PFSK-1 (cell line): ENCODE measurements around the gene ZFPM1.

Experiments used
- FOXP2 ChIP-seq: optimal IDR thresholded peaks from 2 replicates; pipeline ENCODE3; 2011; ENCODE audit warnings: borderline replicate concordance, control low read depth, inconsistent platforms; ENCODE audit not compliant: insufficient read depth; ENCODE audit errors: extremely low read length, extremely low read depth
- POLR2AphosphoS5 ChIP-seq: IDR thresholded peaks from 2 replicates; pipeline ENCODE4 v1.6.1; 2012; ENCODE audit warnings: low read depth, mild to moderate bottlenecking, control low read depth, low read length, moderate library complexity
- SIN3A ChIP-seq: IDR thresholded peaks from 2 replicates; pipeline ENCODE4 v1.6.1; 2012; ENCODE audit warnings: mild to moderate bottlenecking, low read length, moderate library complexity, borderline replicate concordance; ENCODE audit not compliant: insufficient read depth
- TAF1 ChIP-seq: IDR thresholded peaks from 2 replicates; pipeline ENCODE4 v1.6.1; 2012; ENCODE audit warnings: low read length, control low read depth, borderline replicate concordance; ENCODE audit not compliant: insufficient read depth
- TF ChIP-seq, protein P1 (sequence below), 2 experiments: IDR thresholded peaks; 2 replicates each; pipeline versions ENCODE4 v1.6.1 to v1.8.0; 2011 to 2012; ENCODE audit warnings: low read depth in 2 of 2, low read length in 2 of 2, control low read depth in 1 of 2, inconsistent platforms in 1 of 2, mild to moderate bottlenecking in 1 of 2, moderate library complexity in 1 of 2; ENCODE audit not compliant: insufficient read depth in 1 of 2

Gene ZFPM1

DNA sequence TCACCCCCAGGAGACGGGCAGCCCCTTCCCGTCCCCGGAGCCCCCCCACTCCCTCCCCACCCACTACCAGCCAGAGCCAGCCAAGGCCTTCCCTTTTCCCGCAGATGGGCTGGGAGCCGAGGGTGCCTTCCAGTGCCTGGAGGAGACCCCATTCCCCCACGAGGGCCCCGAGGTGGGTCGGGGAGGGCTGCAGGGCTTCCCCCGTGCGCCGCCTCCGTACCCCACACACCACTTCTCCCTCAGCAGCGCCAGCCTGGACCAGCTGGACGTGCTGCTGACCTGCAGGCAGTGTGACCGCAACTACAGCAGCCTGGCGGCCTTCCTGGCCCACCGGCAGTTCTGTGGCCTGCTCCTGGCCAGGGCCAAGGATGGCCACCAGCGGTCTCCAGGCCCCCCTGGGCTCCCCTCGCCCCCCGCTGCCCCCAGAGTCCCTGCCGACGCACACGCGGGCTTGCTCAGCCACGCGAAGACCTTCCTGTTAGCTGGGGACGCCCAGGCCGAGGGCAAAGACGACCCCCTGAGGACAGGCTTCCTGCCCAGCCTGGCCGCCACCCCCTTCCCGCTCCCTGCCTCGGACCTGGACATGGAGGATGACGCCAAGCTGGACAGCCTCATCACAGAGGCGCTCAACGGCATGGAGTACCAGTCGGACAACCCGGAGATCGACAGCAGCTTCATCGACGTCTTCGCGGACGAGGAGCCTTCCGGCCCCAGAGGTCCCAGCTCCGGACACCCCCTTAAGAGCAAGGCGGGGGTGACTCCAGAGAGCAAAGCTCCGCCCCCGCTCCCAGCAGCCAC is 23.5 kb upstream of the ZFPM1 start:
- no peak for TF ChIP-seq TAF1
- TF ChIP-seq POLR2AphosphoS5: no peak
- TF ChIP-seq, protein P1, sequence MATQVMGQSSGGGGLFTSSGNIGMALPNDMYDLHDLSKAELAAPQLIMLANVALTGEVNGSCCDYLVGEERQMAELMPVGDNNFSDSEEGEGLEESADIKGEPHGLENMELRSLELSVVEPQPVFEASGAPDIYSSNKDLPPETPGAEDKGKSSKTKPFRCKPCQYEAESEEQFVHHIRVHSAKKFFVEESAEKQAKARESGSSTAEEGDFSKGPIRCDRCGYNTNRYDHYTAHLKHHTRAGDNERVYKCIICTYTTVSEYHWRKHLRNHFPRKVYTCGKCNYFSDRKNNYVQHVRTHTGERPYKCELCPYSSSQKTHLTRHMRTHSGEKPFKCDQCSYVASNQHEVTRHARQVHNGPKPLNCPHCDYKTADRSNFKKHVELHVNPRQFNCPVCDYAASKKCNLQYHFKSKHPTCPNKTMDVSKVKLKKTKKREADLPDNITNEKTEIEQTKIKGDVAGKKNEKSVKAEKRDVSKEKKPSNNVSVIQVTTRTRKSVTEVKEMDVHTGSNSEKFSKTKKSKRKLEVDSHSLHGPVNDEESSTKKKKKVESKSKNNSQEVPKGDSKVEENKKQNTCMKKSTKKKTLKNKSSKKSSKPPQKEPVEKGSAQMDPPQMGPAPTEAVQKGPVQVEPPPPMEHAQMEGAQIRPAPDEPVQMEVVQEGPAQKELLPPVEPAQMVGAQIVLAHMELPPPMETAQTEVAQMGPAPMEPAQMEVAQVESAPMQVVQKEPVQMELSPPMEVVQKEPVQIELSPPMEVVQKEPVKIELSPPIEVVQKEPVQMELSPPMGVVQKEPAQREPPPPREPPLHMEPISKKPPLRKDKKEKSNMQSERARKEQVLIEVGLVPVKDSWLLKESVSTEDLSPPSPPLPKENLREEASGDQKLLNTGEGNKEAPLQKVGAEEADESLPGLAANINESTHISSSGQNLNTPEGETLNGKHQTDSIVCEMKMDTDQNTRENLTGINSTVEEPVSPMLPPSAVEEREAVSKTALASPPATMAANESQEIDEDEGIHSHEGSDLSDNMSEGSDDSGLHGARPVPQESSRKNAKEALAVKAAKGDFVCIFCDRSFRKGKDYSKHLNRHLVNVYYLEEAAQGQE (IDR thresholded peaks at IDR 0.05; ENCODE audit: insufficient read depth in 1 of 2, low read depth in 2 of 2, low read length in 2 of 2): no peak
- TF ChIP-seq SIN3A: no peak
- TF ChIP-seq FOXP2: no peak

DNA sequence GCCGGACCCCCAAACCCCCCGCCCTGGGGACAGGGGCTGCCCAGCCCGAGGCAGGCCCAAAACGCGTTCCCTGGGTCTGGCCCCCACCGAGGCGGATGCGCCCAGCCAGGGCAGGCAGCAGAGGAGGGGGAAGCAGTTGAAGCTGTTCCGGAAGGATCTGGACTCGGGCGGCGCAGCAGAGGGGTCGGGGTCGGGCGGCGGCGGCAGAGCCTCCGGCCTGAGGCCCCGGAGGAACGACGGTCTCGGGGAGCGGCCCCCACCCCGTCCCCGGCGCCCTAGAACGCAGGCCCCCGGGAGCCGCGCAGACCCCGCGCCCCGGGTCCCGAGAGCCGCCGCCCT is 22.9 kb upstream of the ZFPM1 start:
- TF ChIP-seq, protein P1 (IDR thresholded peaks at IDR 0.05; ENCODE audit: insufficient read depth in 1 of 2, low read depth in 2 of 2, low read length in 2 of 2): no peak
- TF ChIP-seq POLR2AphosphoS5: no peak
- no peak for TF ChIP-seq FOXP2
- no peak for TF ChIP-seq TAF1
- TF ChIP-seq SIN3A: no peak

DNA sequence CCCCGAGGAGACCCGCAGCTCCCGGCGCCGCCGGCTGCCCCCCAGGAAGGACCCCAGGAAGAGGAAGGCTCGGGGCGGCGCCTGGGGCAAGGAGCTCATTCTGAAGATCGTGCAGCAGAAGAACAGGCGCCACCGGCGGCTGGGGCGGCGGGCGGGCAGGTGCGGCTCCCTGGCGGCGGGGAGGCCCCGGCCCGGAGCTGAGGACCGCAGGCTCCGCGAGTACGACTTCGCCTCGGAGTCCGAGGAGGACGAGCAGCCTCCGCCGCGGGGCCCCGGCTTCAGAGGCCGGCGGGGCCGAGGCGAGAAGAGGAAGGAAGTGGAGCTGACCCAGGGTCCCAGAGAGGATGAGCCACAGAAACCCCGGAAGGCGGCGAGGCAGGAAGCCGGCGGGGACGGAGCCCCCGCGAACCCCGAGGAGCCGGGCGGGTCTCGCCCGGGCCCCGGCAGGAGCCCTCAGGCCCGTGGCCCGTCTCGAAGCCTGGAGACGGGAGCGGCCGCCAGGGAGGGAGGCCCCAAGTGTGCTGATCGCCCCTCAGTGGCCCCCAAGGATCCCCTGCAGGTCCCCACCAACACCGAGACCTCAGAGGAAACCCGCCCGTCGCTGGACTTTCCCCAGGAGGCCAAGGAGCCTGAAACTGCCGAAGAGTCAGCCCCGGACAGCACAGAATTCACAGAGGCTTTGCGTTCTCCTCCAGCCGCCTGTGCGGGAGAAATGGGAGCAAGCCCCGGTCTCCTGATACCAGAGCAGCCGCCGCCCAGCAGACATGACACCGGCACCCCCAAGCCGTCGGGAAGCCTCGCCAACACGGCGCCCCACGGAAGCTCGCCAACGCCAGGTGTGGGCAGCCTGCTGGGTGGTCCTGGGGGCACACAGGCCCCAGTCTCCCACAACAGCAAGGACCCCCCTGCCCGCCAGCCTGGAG is 22.3 kb upstream of the ZFPM1 start:
- no peak for TF ChIP-seq FOXP2
- TF ChIP-seq TAF1: no peak
- TF ChIP-seq, protein P1 (IDR thresholded peaks at IDR 0.05; ENCODE audit: insufficient read depth in 1 of 2, low read depth in 2 of 2, low read length in 2 of 2): no peak
- no peak for TF ChIP-seq SIN3A
- no peak for TF ChIP-seq POLR2AphosphoS5

DNA sequence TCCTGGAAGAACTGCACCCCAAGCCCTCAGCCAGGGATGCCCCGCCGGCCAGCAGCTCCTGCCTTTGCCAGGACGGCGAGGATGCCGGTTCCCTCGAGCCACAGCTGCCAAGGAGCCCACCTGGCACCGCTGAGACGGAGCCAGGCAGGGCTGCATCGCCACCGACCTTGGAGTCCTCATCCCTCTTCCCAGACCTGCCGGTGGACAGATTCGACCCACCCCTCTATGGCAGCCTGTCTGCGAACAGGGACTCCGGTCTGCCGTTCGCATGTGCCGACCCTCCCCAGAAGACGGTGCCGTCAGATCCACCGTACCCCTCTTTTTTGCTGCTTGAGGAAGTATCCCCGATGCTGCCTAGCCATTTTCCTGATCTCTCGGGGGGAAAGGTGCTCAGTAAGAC is 21.4 kb upstream of the ZFPM1 start:
- TF ChIP-seq TAF1: no peak
- no peak for TF ChIP-seq POLR2AphosphoS5
- TF ChIP-seq, protein P1 (IDR thresholded peaks at IDR 0.05; ENCODE audit: insufficient read depth in 1 of 2, low read depth in 2 of 2, low read length in 2 of 2): no peak
- TF ChIP-seq FOXP2: no peak
- no peak for TF ChIP-seq SIN3A
